Neural cell (in vitro differentiated cells): ENCODE measurements around the gene CLDN15. TPM values are rescaled to one million over a fixed set of nuclear protein-coding genes. Genes with fewer than 3 reads are reported as not detected.

Source experiments
- H2AFZ ChIP-seq: fragments of 200-600, 300-800 bp; sonication (generic), shearing (Covaris generic); 2 replicates; pipeline ENCODE4 v1.6.0; 2014; ENCODE audit warnings: low read depth, mild to moderate bottlenecking, antibody characterized with exemption, low read length, moderate library complexity
- H3F3A ChIP-seq: fragments of 200-600 bp; shearing (Covaris generic); 2 replicates; pipeline ENCODE4 v1.6.1; 2016; ENCODE audit warnings: mild to moderate bottlenecking, moderate library complexity, mixed read lengths, antibody characterized with exemption, low read length; ENCODE audit not compliant: insufficient read depth, poor library complexity, severe bottlenecking
- H3K27ac ChIP-seq: fragments of 200-600, 300-800 bp; sonication (generic), shearing (Covaris generic); 2 replicates; pipeline ENCODE4 v1.5.1; 2014; ENCODE audit warnings: mild to moderate bottlenecking, low read length, moderate library complexity
- H3K27me3 ChIP-seq: fragments of 300-800, 200-600 bp; sonication (generic), shearing (Covaris generic); 2 replicates; pipeline ENCODE4 v1.6.0; 2014; ENCODE audit warnings: mild to moderate bottlenecking, low read depth, low read length, moderate library complexity; ENCODE audit not compliant: insufficient read depth
- H3K36me3 ChIP-seq: fragments of 300-800, 200-600 bp; sonication (generic), shearing (Covaris generic); 2 replicates; pipeline ENCODE4 v1.5.1; 2014; ENCODE audit warnings: mild to moderate bottlenecking, antibody characterized with exemption, low read length, moderate library complexity; ENCODE audit not compliant: insufficient read depth
- H3K4me2 ChIP-seq: fragments of 300-800, 200-600 bp; sonication (generic), shearing (Covaris generic); 2 replicates; pipeline ENCODE4 v1.6.0; 2014; ENCODE audit warnings: mild to moderate bottlenecking, low read length
- H3K4me3 ChIP-seq: fragments of 300-800, 200-600 bp; sonication (generic), shearing (Covaris generic); 2 replicates; pipeline ENCODE4 v1.5.1; 2014; ENCODE audit warnings: mild to moderate bottlenecking, low read length, moderate library complexity
- H3K79me2 ChIP-seq: fragments of 200-600 bp; shearing (Covaris generic); replicated peaks from 2 replicates; pipeline ENCODE4 v1.6.0; 2014; ENCODE audit warnings: mild to moderate bottlenecking, low read length, moderate library complexity; ENCODE audit not compliant: insufficient read depth
- H3K9ac ChIP-seq: fragments of 300-800, 200-600 bp; sonication (generic), shearing (Covaris generic); 2 replicates; pipeline ENCODE4 v1.6.1; 2016; ENCODE audit warnings: mild to moderate bottlenecking, low read length, mixed read lengths
- H3K9me2 ChIP-seq: fragments of 200-600 bp; shearing (Covaris generic); 2 replicates; pipeline ENCODE4 v1.6.1; 2016; ENCODE audit warnings: mild to moderate bottlenecking, low read length, mixed read lengths; ENCODE audit not compliant: insufficient read depth
- H3K9me3 ChIP-seq: fragments of 200-600, 300-800 bp; sonication (generic), shearing (Covaris generic); 2 replicates; pipeline ENCODE4 v1.6.1; 2016; ENCODE audit warnings: mild to moderate bottlenecking, mixed run types, low read length, moderate library complexity, mixed read lengths
- H4K20me1 ChIP-seq: fragments of 200-600 bp; shearing (Covaris generic); 2 replicates; pipeline ENCODE4 v1.6.1; 2016; ENCODE audit warnings: mild to moderate bottlenecking, mixed run types; ENCODE audit not compliant: insufficient read depth
- CTCF ChIP-seq: fragments of 450-650 bp; IDR thresholded peaks from 2 replicates; pipeline ENCODE4 v1.5.1; 2014; ENCODE audit warnings: antibody characterized with exemption, mild to moderate bottlenecking, moderate library complexity; ENCODE audit not compliant: poor library complexity, severe bottlenecking
- EP300 ChIP-seq: fragments of 450-650 bp; conservative IDR thresholded peaks from 2 replicates; pipeline ENCODE4 v1.6.1; 2014; ENCODE audit warnings: antibody characterized with exemption, mild to moderate bottlenecking, moderate library complexity; ENCODE audit not compliant: poor library complexity, severe bottlenecking
- EZH2 ChIP-seq: fragments of 200-600, 300-800 bp; shearing (Covaris generic), sonication (generic); IDR thresholded peaks from 2 replicates; pipeline ENCODE4 v1.6.1; 2014; ENCODE audit warnings: antibody characterized with exemption, low read length, borderline replicate concordance, mild to moderate bottlenecking; ENCODE audit not compliant: insufficient read depth, poor library complexity, severe bottlenecking
- MXI1 ChIP-seq: fragments of 450-650 bp; conservative IDR thresholded peaks from 2 replicates; pipeline ENCODE4 v1.6.1; 2014; ENCODE audit warnings: antibody characterized with exemption, mild to moderate bottlenecking; ENCODE audit not compliant: poor library complexity, severe bottlenecking
- POLR2AphosphoS5 ChIP-seq: IDR thresholded peaks from 2 replicates; pipeline ENCODE4 v1.6.1; 2012
- RAD21 ChIP-seq: fragments of 450-650 bp; conservative IDR thresholded peaks from 2 replicates; pipeline ENCODE4 v1.6.1; 2014; ENCODE audit warnings: antibody characterized with exemption, mild to moderate bottlenecking, moderate library complexity
- SMC3 ChIP-seq: fragments of 450-650 bp; conservative IDR thresholded peaks from 2 replicates; pipeline ENCODE4 v1.6.1; 2014; ENCODE audit warnings: antibody characterized with exemption, mild to moderate bottlenecking, moderate library complexity; ENCODE audit not compliant: poor library complexity
- TAF1 ChIP-seq: IDR thresholded peaks from 2 replicates; pipeline ENCODE4 v1.6.1; 2012; ENCODE audit warnings: low read depth
- polyA plus RNA-seq: library from polyadenylated mRNA; depleted of rRNA; stranded (reverse); fragments of >200 nt; gene quantifications from 2 replicates; pipeline ENCODE4 v1.2.3, GENCODE V29; 2014
- TF ChIP-seq, protein P1 (sequence below): IDR thresholded peaks from 2 replicates; pipeline ENCODE4 v1.6.1; 2012; ENCODE audit warnings: borderline replicate concordance

CLDN15 gene
- polyA plus RNA-seq, 1 donor from 2014 or later = 10.9 TPM

GRCh38 chr7:101236292-101236835, 1.2 kb downstream of the CLDN15 start:
- Histone ChIP-seq H3K9ac (no peak overlapping the region), H3K4me2 (no peak overlapping the region), H4K20me1 (no peaks in the 10 kb centered on the region), H3K36me3 (no peaks in the 10 kb centered on the region), H2AFZ (no peak overlapping the region), H3F3A (no peaks in the 10 kb centered on the region), H3K79me2 (no peaks in the 10 kb centered on the region), H3K27me3 (no peaks in the 10 kb centered on the region), H3K27ac (no peak overlapping the region), H3K4me3 (no peak overlapping the region), H3K9me2 (no peaks in the 10 kb centered on the region), H3K9me3 (no peaks in the 10 kb centered on the region)
- TF ChIP-seq, protein P1, sequence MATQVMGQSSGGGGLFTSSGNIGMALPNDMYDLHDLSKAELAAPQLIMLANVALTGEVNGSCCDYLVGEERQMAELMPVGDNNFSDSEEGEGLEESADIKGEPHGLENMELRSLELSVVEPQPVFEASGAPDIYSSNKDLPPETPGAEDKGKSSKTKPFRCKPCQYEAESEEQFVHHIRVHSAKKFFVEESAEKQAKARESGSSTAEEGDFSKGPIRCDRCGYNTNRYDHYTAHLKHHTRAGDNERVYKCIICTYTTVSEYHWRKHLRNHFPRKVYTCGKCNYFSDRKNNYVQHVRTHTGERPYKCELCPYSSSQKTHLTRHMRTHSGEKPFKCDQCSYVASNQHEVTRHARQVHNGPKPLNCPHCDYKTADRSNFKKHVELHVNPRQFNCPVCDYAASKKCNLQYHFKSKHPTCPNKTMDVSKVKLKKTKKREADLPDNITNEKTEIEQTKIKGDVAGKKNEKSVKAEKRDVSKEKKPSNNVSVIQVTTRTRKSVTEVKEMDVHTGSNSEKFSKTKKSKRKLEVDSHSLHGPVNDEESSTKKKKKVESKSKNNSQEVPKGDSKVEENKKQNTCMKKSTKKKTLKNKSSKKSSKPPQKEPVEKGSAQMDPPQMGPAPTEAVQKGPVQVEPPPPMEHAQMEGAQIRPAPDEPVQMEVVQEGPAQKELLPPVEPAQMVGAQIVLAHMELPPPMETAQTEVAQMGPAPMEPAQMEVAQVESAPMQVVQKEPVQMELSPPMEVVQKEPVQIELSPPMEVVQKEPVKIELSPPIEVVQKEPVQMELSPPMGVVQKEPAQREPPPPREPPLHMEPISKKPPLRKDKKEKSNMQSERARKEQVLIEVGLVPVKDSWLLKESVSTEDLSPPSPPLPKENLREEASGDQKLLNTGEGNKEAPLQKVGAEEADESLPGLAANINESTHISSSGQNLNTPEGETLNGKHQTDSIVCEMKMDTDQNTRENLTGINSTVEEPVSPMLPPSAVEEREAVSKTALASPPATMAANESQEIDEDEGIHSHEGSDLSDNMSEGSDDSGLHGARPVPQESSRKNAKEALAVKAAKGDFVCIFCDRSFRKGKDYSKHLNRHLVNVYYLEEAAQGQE = no peak
- TF ChIP-seq SMC3 (no peak), RAD21 (no peak), TAF1 (no peak), CTCF (no peak), MXI1 (no peak), EZH2 (no peak), POLR2AphosphoS5 (no peak), EP300 (no peak)

GRCh38 chr7:101235522-101235921, 2.1 kb downstream of the CLDN15 start:
- Histone ChIP-seq H3K4me2 (no peak overlapping the region), H3K27ac (no peak overlapping the region), H2AFZ (no peak overlapping the region), H3K9ac (no peak overlapping the region), H3F3A (no peaks in the 10 kb centered on the region), H3K36me3 (no peaks in the 10 kb centered on the region), H3K27me3 (no peaks in the 10 kb centered on the region), H3K9me2 (no peaks in the 10 kb centered on the region), H3K4me3 (no peak overlapping the region), H3K9me3 (no peaks in the 10 kb centered on the region), H3K79me2 (no peaks in the 10 kb centered on the region), H4K20me1 (no peaks in the 10 kb centered on the region)
- TF ChIP-seq POLR2AphosphoS5 (no peak), EZH2 (no peak)

- Histone ChIP-seq H3F3A (no peaks in the 10 kb centered on the region), H3K9ac (no peak overlapping the region), H3K27me3 (no peaks in the 10 kb centered on the region), H3K9me3 (no peaks in the 10 kb centered on the region), H3K36me3 (no peaks in the 10 kb centered on the region), H3K4me3 (no peak overlapping the region), H2AFZ (no peak overlapping the region), H4K20me1 (no peaks in the 10 kb centered on the region), H3K27ac (no peak overlapping the region), H3K79me2 (no peaks in the 10 kb centered on the region), H3K9me2 (no peaks in the 10 kb centered on the region), H3K4me2 (no peak overlapping the region)
- no peak for TF ChIP-seq MXI1
- no peak for TF ChIP-seq EZH2
- TF ChIP-seq, protein P1 = no peak
- no peak for TF ChIP-seq EP300
- no peak for TF ChIP-seq TAF1
- no peak for TF ChIP-seq POLR2AphosphoS5
Observed at GRCh38 chr7:101235050-101235449, 2.6 kb downstream of the CLDN15 start.
